Choroid plexus epithelial cell (primary cell): Measurements from ENCODE around the gene FZD4.
A peak's percentile ranks its signal among the peaks of the same experiment; 100 is the strongest.

ENCODE experiments used
- DNase-seq: peaks from one replicate; pipeline ENCODE4 v3.0.0-alpha.2; 2010; ENCODE audit warnings: low read depth
- H3K4me3 ChIP-seq: 2 replicates; pipeline ENCODE4 v1.5.1; 2011; ENCODE audit warnings: low read depth, mild to moderate bottlenecking, control low read depth, low read length, moderate library complexity
- TF ChIP-seq, protein P1 (sequence below): conservative IDR thresholded peaks from 2 replicates; pipeline ENCODE4 v1.5.1; 2011; ENCODE audit warnings: low read depth, mild to moderate bottlenecking, control low read depth, inconsistent platforms, low read length, moderate library complexity

Gene FZD4

DNA sequence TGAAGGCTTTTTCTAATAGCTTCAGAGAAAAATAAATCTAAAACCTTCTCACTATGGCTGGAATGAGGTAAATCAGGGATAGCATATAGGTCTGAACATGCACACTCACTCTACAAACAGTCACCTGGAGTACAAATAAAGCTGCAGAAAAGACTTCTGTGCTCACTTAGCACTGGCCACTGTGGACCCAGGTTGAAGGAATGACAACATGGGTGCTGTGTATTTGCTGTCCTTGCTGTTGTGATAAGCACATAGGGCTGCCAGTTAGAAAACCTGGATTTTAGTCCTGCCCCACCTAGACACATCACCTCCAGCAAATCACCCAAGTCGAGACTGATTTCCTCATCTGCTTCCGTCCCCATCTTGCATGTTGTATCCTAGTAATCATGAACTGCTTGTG lies 51.2 kb downstream of the FZD4 start:
- TF ChIP-seq, protein P1, sequence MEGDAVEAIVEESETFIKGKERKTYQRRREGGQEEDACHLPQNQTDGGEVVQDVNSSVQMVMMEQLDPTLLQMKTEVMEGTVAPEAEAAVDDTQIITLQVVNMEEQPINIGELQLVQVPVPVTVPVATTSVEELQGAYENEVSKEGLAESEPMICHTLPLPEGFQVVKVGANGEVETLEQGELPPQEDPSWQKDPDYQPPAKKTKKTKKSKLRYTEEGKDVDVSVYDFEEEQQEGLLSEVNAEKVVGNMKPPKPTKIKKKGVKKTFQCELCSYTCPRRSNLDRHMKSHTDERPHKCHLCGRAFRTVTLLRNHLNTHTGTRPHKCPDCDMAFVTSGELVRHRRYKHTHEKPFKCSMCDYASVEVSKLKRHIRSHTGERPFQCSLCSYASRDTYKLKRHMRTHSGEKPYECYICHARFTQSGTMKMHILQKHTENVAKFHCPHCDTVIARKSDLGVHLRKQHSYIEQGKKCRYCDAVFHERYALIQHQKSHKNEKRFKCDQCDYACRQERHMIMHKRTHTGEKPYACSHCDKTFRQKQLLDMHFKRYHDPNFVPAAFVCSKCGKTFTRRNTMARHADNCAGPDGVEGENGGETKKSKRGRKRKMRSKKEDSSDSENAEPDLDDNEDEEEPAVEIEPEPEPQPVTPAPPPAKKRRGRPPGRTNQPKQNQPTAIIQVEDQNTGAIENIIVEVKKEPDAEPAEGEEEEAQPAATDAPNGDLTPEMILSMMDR = no peak
- H3K4me3 ChIP-seq = no peak overlapping the region
- no peak for DNase-seq

DNA sequence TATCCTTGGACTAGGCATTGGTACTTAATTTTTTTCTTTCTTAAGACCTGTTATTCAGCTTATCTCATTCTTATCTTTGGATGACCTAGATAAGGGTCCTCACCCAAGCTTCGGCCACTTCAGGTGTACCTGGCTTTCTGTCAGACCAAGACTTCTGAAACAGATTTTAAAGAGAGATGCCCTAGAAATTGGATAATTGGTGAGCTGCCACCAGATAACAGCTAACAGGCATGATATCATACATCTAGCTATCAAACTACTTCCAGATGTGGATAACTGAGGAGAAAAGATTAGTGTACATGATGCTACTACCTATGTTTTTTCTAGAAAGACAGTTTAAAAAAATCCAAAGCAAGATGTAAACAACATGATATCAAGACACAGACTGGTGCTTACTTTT lies 52.9 kb downstream of the FZD4 start:
- no peak overlapping the region for H3K4me3 ChIP-seq
- no peak for DNase-seq
- TF ChIP-seq, protein P1 = no peak

DNA sequence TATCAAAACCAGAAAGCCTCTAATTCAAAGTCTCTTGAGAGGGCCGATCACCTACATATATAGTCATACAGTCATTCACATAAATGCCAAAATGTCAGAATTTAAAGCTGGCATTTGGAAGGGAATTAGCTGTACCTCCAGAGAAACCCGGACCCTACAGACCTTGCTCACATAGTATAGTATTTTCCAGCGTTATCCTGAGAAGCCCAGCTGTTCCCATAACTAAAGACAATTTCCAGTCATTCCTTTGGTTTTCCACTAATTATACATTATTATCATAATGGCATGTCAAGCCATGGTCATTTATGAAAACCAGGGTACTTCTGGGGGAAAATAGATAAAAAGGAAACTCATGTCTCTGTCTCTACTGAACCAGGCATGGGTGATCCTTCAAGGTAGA lies 53.6 kb downstream of the FZD4 start:
- no peak overlapping the region for H3K4me3 ChIP-seq
- TF ChIP-seq, protein P1 = no peak
- DNase-seq = no peak

DNA sequence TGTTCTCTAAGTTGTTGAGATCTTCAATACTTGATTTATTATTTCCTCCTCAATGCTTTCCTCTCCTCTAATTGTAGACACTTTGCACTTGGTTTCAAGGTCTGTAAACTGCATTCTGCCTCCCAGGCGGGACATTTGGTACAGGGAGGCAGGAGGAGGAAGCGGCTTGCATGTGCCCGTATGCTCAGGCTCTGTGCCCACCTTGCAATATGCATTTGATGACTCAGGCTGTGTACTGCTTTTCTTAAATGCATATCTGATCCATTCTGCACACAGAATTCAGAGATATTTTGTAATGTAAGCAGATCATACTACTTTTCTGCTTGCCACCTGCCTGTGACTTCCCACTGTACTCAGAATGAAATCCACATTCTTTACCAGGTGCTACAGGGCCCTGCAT lies 55.0 kb downstream of the FZD4 start:
- no peak overlapping the region for H3K4me3 ChIP-seq
- TF ChIP-seq, protein P1 = no peak
- no peak for DNase-seq

DNA sequence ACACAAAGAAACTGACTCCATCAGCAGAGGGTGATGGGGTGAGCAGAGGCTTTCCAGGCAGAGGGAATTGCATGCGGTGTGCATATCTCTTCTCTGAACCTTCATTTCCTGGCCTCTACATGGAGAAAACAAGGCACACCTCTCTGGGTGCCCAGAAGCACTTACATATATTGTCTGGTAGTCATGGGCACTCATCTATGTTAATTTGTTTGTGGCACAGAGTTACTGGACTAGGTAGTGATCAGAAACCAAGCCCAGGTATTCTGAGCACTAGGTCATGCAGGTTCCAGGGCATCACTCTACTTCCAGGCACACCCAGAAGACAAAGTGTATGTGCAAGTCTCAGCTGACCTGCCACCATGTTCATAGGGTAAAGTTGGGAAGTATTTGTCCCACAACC lies 56.5 kb downstream of the FZD4 start:
- no peak overlapping the region for H3K4me3 ChIP-seq
- TF ChIP-seq, protein P1 = no peak
- no peak for DNase-seq

DNA sequence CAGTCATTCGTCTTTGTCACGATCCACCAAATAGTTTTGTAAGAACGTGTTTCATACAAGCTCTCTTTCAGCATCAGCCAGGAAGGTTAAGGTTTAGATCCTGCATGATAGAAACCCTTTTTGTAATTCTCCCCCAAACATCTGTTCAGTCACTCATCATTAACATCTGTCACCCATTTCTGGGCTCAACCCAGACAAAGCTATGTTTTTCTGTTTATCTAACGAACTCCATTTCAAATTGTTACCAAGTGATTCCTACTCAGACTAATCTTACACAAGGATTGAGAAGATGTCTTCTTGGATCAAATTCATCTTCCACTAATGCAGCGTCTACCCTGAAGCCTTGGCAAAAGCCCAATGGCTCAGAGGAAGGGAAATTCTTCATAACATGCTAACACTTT lies 58.8 kb downstream of the FZD4 start:
- TF ChIP-seq, protein P1 = no peak
- H3K4me3 ChIP-seq = no peak overlapping the region
- peak; percentile 79 for DNase-seq
